GM21528 (cell line): Measurements from ENCODE around the gene CEP70.
"Not testable (repeated sequence)": the region's sequence is repeated elsewhere in the genome, so short reads cannot be mapped to it uniquely, and the experiment has no call there.

Experiments used
- ATAC-seq: cut with Tn5 transposase; IDR thresholded peaks from one replicate; pipeline ENCODE4 v1.9.1; 2021; ENCODE audit warnings: mild to moderate bottlenecking, moderate library complexity; ENCODE audit not compliant: unreplicated experiment, low FRiP score

CEP70 gene

DNA sequence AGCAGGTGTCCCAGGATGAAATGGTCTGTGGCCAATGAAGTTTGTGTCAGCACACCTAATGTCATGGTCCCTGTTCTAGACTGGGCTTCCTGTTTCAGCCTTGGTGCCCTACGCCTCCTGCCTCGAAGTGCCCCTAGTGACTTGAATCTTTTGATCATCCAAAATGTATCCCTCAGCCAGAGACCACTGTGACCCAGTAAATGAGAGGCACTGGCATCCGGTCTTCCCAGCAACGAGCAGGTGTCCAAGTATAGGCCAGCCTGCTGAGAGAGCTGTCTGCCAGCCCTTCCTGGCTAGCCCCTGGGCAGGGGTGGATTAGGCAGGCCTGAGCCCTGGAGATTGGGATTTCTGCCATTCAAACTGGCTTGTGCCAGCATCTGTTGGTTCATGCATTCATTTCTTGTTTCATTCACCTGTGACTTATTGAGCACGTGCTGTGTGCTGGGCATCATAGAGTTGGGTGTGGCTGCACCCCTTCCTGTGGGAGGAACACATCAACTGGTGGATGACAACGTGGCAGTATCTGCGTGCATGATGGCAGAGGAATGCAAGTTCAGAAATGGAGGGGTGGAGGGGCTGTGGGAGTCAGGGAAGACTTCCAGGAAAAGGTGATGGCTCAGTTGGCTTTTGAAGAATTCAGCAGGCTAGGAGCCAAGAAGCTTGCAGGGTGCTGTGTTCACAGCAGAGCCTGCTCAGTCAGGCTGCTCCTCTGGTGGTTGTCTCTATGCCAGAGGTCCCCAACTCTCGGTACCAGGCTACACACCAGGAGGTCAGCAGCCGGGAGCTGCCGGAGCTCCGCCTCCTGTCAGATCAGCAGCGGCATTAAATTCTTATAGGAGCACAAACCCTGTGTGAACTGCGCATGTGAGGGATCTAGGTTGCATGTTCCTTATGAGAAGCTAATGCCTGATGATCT lies 138.0 kb downstream of the CEP70 start:
- no peak for ATAC-seq

DNA sequence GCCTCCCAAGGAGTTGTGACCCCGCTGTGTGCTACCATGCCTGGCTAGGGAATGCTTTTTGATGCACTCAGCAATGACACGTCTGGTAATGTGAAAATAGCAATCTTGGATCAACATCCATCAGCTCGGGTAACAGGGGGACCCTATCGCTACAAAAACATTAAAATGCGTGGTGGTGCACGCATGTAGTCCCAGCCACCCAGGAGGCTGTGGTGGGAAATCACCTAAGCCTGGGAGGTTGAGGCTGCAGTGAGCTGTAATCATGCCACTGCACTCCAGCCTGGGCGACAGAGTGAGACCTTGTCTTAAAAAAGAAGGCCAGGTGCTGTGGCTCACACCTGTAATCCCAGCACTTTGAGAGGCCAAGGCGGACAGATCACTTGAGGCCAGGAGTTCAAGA lies 140.1 kb downstream of the CEP70 start:
- ATAC-seq, result not testable (repeated sequence)

DNA sequence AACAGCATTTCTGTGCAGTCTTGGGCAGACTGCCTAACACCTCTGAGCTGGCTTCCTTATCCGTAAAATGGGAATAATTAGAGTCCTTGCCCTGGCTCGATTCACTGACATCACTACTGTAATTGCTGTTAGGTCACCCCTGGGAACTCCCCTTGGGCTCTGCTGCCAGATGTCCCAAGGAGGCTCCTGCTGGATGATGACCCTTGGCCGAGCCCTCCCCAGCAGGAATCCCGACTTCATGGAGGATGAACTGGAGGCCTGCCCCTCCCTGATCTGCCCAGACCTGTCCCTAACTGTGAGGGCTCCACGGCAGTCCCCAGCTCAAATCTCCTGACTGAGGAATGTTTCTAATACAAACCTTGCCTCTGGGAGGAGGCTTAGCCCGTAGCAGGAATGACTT lies 141.6 kb downstream of the CEP70 start:
- no peak for ATAC-seq

DNA sequence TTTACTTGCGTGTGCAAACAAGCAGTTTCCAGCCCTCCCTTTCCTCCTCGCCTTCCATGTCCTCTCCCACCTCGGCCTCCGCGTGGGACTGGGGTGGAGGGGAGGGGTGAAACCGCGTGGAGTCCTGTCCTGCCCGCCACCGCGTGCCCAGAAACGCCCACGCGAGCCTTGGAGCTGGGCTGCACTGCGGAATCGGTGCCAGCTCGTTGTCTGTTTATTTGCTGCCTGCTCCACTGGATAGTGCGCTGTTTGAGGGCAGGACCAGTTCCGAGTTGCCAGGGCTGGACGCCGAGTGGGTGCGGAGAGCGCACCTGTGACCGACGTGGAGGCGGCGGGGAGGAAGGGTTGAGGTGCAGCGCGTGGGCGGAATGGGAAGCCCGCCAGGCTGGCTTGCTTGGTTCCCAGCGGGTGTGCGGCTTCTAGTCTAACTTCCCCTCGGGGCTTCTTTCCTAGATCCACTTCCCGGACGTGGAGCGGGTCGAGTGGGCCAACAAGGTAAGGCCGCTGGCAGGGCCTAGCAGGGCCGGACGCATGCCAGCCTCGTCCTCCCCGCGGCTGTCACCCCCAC lies 142.4 kb downstream of the CEP70 start:
- no peak for ATAC-seq

DNA sequence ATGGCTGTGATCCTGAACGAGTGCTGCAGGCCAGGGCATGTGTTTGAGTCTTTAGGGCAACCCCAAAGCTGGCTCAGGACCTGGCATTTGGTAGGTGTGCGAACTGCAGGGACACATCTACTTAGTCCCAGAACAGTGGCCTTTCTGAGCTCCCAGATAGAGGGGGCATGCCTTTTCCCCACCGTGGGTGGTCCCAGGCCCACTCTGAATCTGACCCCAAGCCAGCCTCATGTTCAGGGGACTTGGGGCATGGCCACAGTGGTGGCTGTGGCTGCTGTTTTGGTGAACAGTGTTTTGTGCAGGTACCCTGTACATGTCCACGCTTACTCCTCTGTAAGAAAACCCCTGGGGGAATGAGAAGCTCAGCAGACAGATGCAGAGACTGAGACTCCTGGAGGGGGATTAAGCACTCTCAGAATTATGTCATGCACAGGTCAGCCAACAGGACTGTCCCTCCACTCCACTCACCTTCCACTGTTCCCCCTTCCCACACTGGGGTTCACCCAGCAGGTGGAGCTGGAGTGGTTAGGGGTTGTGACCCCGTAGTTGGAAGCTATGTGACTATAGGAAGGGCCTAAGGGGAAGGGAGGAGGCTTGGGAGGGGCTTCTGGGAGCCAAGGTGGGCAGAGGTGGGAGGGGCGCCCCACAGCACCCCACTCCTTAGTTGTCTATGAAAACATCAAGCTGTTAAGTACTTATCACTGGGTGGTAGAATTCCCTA lies 143.2 kb downstream of the CEP70 start:
- no peak for ATAC-seq

DNA sequence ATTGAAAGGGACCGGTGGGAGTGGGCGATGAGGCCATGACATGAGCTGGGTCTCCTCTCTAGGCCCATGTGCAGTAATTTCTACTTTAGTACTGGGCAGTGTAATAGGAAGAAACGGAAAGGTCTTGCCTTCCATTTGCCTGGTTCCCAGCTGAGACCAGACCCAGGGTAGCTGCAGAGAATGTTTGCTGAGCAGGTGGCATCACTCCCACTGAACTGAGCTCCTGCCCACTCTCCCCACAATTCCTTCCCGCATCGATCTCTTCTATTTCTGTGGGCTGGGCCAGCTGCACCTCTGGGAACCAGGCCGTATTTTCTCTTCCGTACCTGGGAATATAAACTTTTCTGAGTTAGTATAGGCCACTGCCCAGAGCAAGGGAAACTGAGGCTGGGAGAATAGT lies 143.9 kb downstream of the CEP70 start:
- no peak for ATAC-seq

DNA sequence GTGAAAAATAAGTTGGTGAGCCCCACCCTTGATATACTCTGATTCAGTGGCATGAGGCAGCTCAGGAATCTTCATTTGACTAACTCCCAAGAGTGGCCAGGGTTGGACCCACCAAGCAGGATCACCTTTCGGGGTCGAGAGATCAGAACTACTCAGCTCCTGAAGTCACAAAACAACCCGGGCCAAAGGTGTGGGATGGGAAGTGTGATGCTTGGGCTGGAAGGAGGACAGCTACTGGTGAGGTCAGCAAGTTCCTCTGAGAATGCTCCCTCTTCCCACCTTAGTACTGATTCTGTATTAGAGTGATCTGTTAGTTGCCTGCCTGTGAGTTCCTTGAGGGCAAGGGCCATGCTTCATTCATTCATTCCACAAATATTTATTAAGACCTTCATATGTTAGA lies 144.6 kb downstream of the CEP70 start:
- ATAC-seq, result no peak

DNA sequence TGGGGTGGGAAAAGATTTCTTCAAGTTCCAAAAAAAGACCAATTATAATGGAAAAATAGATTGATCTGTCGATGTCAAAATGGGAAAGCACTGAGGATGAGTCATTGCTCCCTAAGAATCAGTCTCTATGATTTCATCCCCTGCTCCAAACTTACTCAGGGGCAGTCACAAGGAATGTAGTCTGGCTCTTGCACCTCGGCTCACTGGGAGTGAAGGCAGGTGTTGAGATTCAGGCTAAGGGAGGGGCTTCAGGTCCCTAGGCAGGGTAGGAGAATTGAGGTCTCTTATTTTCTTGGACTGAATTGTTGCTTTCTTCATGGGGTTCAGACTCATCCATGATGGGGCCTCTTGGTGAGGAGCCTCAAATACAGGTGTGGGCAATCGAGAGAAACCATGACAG lies 145.4 kb downstream of the CEP70 start:
- no peak for ATAC-seq

DNA sequence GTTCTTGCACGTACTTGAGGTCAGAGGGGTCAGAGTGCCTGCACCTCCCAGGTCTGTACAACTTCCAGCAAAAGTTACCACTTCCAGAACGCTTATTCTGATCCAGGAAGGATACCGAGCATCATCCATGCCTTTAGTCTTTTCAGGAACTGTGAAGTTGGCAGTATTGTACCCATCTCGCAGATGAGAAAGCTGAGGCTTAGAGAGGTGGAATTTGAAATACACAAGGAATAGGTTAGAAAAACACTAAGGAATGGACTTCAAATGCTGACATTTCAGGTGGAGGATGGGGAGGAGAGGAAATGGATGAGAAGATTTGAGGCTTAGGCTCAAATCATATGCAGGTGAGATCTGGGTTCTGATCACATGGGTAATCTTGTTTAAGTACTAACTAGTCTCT lies 148.4 kb downstream of the CEP70 start:
- no peak for ATAC-seq

DNA sequence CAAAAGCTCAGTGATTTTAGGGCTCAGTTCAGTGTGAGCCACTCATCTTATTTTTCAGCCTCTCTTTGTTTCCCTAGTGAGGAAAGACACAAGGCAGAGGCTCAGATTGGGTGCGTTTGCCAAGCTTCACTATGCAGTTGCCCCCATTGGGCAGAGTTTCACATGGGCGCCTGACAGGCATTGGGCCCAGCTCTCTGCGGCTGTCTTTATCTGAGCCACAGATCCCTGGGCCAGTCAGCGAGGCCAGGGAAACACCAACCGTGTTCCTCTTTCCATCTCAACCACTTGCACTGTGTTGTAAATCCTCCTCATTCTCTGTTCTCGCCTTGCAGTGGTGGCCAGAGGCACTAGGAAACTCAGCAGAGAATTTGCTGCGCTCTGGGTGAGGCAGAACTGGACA lies 148.8 kb downstream of the CEP70 start:
- no peak for ATAC-seq
